ENCODE results near the gene MITF.
"Not testable (repeated sequence)": the region's sequence is repeated elsewhere in the genome, so short reads cannot be mapped to it uniquely, and the experiment has no call there.

MITF gene

DNA sequence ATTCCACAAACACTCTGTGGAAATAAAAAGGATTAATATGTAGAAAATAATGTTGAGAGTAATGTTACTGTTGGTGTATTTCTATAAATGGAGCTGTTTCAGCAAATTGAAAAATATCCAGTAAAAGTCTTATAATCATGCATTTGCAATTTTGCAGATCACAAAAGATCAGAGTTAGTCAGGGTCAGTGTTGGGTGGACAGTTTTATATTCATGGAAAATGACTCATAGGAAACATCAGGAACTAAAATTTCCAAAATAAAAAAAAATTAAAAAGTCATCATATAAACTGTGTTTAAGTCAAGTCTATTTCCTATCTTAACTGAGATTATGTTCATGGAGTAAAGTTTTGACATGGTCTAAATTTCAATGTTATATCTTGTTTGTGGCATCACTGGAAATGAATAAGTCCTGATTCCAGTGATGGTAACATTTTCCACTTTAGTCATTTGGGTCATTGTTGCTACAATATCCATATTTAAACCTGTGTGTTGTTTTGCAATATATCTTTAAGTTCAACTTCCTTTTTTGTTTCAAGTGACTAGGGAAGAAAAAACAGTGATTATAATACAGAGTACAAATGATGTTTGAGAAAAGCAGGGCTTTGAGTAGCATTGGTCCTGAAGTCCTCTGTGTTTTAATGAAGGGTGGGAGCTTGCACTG is 37.8 kb downstream of the MITF start:
- Mint-ChIP-seq H3K4me3 (no peak overlapping the region), H3K27ac (no peak overlapping the region), H3K36me3 (ENCODE audit: low read depth) (no peaks in the 10 kb centered on the region), H3K27me3 (no peaks in the 10 kb centered on the region), H3K9me3 (no peaks in the 10 kb centered on the region), H3K4me1 (ENCODE audit: low read depth) (no peaks in the 10 kb centered on the region)
- no peak for DNase-seq

DNA sequence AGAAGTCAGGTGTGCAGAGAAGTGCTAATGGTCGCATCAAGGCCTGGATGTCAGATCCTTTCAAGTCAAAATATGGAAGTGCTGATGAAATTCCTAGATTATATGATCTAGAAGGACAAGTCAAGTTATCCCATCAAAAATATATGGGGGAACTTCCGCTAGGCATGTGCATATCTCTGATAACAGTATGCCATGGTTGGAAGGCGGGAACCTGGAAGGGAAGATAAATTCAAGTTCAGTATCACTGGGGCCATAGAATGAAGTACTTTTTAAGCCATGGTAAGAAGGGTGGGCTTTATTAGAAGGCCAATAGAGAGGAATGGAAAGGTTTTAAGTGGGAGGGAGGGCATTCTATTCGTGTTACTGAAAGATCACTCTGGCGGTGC is 38.3 kb downstream of the MITF start:
- H3K27ac Mint-ChIP-seq = no peak overlapping the region
- H3K4me3 Mint-ChIP-seq = no peak overlapping the region
- no peaks in the 10 kb centered on the region for H3K4me1 Mint-ChIP-seq (ENCODE audit: low read depth)
- no peaks in the 10 kb centered on the region for H3K27me3 Mint-ChIP-seq
- no peaks in the 10 kb centered on the region for H3K9me3 Mint-ChIP-seq
- H3K36me3 Mint-ChIP-seq (ENCODE audit: low read depth) = no peaks in the 10 kb centered on the region
- no peak for DNase-seq

DNA sequence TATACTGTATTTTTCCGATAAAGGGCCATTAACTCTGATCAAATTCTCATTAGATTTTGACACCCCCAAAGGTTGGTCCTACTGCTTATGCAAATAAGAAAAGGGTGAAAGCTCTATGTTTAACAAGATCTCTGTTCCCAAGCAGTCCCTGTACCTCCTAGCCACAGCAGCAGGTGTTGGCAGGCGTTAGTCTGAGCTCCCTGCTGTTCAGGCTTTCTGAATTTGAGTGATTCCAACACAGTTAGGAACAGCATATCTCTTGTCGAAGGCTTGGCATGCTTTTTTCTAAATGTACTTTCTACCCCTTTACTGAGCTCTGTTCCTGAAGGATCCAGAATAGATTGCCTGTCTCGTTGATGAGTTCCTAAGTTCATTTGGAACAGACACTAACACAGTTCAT is 42.3 kb downstream of the MITF start:
- Mint-ChIP-seq H3K4me1 (ENCODE audit: low read depth) (no peaks in the 10 kb centered on the region), H3K36me3 (ENCODE audit: low read depth) (no peaks in the 10 kb centered on the region), H3K27ac (no peak overlapping the region), H3K27me3 (peaks cover 3% of the 10 kb centered on the region), H3K9me3 (no peaks in the 10 kb centered on the region), H3K4me3 (no peak overlapping the region)
- no peak for DNase-seq

DNA sequence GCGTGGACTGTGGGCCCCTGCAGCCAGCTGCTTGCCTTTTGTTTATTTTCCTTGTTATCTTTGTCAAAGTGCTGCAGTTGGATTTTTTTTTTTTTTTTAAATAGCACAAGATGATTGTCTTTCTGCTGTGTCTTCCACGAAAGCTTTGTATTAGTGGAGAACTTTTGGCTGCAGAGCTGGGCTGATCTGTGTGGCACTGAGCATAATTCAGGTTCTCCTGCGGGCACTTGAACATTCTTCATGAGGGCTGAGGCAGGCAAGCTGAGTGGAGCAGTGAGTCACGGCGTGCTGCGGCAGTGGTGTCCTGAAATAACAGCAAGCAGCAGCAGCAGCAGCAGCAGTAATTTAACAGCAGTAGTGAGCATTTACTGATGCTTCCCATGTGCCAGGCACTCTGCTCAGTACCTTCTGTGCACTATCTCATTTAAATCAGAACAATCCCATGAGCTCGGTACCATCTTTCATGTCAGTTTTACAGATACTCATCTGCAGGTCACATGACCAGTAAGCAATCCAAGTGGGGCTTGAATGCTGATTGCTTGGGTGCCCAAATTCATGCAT is 45.8 kb downstream of the MITF start:
- no peak for DNase-seq
- H3K27ac Mint-ChIP-seq = no peak overlapping the region
- H3K36me3 Mint-ChIP-seq (ENCODE audit: low read depth) = no peaks in the 10 kb centered on the region
- peaks cover 3% of the 10 kb centered on the region for H3K27me3 Mint-ChIP-seq
- H3K4me3 Mint-ChIP-seq = no peak overlapping the region
- H3K9me3 Mint-ChIP-seq = no peaks in the 10 kb centered on the region
- no peaks in the 10 kb centered on the region for H3K4me1 Mint-ChIP-seq (ENCODE audit: low read depth)

GRCh38 chr3:69785769-69786320 is 46.6 kb downstream of the MITF start:
- no peak for DNase-seq
- H3K27ac Mint-ChIP-seq = no peak overlapping the region
- H3K4me3 Mint-ChIP-seq = no peak overlapping the region
- no peaks in the 10 kb centered on the region for H3K9me3 Mint-ChIP-seq
- H3K27me3 Mint-ChIP-seq = peaks cover 3% of the 10 kb centered on the region
- H3K36me3 Mint-ChIP-seq (ENCODE audit: low read depth) = no peaks in the 10 kb centered on the region
- no peaks in the 10 kb centered on the region for H3K4me1 Mint-ChIP-seq (ENCODE audit: low read depth)

- H3K9me3 Mint-ChIP-seq = no peaks in the 10 kb centered on the region
- H3K4me3 Mint-ChIP-seq = no peak overlapping the region
- H3K36me3 Mint-ChIP-seq (ENCODE audit: low read depth) = no peaks in the 10 kb centered on the region
- H3K27ac Mint-ChIP-seq = no peak overlapping the region
- DNase-seq = no peak
- H3K27me3 Mint-ChIP-seq = peaks cover 3% of the 10 kb centered on the region
- no peaks in the 10 kb centered on the region for H3K4me1 Mint-ChIP-seq (ENCODE audit: low read depth)
Measured at GRCh38 chr3:69786854-69787253, 47.6 kb downstream of the MITF start.

DNA sequence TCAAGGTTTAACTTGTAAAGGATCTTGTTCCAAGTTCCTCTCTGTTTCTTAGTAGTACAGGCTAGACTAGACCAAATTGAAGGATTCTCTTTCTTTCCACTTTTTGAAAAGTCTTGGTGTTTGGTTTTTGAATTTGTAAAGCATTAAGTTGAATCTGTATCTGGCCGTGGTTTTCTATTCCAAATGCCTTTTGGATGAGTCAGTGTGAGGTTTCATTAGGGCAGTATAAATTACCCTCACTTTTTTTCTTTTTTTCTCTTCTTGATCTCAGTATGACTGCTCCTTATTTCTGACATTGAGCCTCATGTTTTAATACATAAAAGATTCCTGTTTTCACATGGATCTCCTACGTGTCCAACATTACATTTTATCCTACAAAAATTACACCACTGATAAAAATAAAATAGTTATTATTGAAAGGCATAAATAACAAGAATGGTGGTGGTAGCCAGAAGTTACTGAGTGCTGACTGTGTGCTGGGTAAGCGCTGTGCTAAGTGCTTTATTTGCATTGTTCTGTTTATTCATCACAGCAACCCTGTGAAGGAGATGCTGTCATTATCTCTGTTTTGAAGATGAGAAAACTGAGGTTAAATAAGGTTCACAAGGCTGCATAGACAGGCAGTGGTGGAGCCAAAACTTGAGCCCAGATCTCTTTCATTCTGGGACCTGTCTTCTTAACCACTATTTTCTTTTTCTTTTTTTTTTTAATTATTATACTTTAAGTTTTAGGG is 48.3 kb downstream of the MITF start:
- H3K27ac Mint-ChIP-seq = no peak overlapping the region

DNA sequence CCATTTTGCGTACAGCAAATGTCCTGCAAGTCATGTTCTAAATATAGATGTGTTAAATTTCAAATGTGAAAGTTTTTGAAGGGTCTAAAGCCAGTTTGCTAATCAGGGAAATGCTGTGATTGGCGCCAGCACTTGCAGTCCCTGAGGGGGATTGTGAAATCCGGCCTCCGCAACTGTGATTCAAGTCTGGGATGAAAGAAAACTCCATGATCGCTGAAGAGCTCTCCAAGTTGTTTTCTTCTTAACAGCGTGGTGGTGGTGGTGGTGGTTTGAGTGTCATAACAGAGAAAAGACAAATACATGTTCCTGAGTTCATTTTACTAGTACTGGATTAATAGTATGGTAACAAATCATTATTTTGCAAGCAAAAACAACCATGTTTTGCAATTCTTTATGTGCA is 51.8 kb downstream of the MITF start:
- Mint-ChIP-seq H3K36me3 (ENCODE audit: low read depth) (no peaks in the 10 kb centered on the region), H3K9me3 (no peaks in the 10 kb centered on the region), H3K4me1 (ENCODE audit: low read depth) (no peaks in the 10 kb centered on the region), H3K27me3 (no peaks in the 10 kb centered on the region), H3K4me3 (no peak overlapping the region), H3K27ac (no peak overlapping the region)
- no peak for DNase-seq

More for the DNA sequence above, 48.3 kb downstream of the MITF start:
- Mint-ChIP-seq H3K36me3 (ENCODE audit: low read depth) (no peaks in the 10 kb centered on the region), H3K4me3 (no peak overlapping the region), H3K27me3 (peaks cover 3% of the 10 kb centered on the region), H3K9me3 (no peaks in the 10 kb centered on the region), H3K4me1 (ENCODE audit: low read depth) (no peaks in the 10 kb centered on the region)
- DNase-seq = no peak

DNA sequence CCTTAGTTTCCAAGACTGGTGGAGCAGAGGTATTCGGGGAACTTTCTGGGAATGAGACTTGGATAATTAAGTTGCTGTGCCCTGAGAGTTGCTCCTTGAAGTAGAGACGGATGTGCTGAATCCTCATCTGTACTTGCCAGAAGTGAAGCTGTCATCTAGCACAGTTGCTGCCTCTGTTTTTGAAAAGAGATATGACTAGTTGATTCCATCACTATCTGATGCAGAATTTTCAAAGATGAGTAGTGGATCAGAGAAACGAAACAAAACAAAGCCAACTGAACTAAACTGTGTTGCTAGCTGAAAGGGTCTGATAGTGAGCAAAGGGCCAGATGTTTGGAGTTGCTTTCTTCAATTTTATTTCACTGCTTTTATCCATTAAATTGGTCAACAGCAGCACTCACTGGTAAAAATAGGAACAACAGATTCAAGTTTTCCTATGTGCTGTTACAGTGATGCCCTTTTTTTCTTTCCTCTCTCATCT is 52.7 kb downstream of the MITF start:
- no peaks in the 10 kb centered on the region for H3K9me3 Mint-ChIP-seq
- H3K36me3 Mint-ChIP-seq (ENCODE audit: low read depth) = no peaks in the 10 kb centered on the region
- no peaks in the 10 kb centered on the region for H3K27me3 Mint-ChIP-seq
- H3K4me1 Mint-ChIP-seq (ENCODE audit: low read depth) = no peaks in the 10 kb centered on the region
- H3K27ac Mint-ChIP-seq = no peak overlapping the region
- no peak overlapping the region for H3K4me3 Mint-ChIP-seq
- DNase-seq = no peak

DNA sequence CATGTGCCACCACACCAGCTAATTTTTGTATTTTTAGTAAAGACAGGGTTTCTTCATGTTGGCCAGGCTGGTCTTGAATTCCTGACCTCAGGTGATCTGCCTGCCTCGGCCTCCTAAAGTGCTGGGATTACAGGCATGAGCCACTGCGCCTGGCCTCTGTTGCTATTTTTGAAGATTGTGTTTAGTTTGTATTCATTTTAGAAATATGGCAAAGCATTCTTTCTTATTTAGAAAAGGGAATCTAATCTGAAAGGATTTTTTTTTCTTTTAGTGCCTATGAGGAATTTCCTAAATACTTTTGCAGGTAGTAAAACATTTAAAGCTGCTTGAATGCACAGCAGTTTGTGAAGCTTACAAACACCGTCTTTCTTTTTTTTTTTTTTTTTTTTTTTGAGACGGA is 56.9 kb downstream of the MITF start:
- H3K36me3 Mint-ChIP-seq (ENCODE audit: low read depth); H3K9me3 Mint-ChIP-seq; H3K27me3 Mint-ChIP-seq; H3K4me1 Mint-ChIP-seq (ENCODE audit: low read depth); H3K4me3 Mint-ChIP-seq; H3K27ac Mint-ChIP-seq; DNase-seq: not testable (repeated sequence)

DNA sequence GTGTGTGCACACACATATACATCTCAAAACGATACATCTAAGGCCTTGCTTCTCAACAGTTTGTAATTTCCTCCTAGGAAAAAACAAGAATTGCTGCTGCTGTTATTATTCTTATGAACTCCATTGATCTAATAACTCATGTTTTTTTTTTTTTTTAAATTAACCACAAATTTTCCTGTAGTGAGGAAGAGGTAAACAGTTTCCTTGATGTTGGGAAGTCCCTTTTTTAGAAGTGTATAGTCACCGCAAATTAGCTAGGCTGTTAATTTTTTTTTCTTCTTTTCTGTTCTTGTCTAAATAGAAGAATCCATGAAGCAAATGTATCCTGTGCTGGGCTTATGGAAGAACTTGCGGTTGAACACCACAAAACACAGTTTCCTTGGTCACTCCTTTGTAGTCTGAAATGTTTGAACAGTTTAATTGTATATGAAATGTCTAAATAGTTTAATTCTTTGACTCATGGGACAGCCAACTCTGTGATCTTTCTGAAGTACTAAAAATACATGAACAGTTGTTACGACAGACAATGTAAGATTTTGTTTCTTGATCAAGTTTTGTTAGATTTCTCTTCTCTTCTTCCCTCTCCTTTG is 64.5 kb downstream of the MITF start:
- no peak overlapping the region for H3K27ac Mint-ChIP-seq
- no peak overlapping the region for H3K4me3 Mint-ChIP-seq
- DNase-seq = no peak
- no peaks in the 10 kb centered on the region for H3K36me3 Mint-ChIP-seq (ENCODE audit: low read depth)
- H3K27me3 Mint-ChIP-seq = no peaks in the 10 kb centered on the region
- no peaks in the 10 kb centered on the region for H3K9me3 Mint-ChIP-seq
- H3K4me1 Mint-ChIP-seq (ENCODE audit: low read depth) = no peaks in the 10 kb centered on the region

GRCh38 chr3:69805491-69805890 is 66.2 kb downstream of the MITF start:
- Mint-ChIP-seq H3K27me3 (no peaks in the 10 kb centered on the region), H3K4me3 (no peak overlapping the region), H3K9me3 (no peaks in the 10 kb centered on the region), H3K36me3 (ENCODE audit: low read depth) (no peaks in the 10 kb centered on the region), H3K4me1 (ENCODE audit: low read depth) (no peaks in the 10 kb centered on the region), H3K27ac (no peak overlapping the region)
- no peak for DNase-seq

- DNase-seq = no peak
- Mint-ChIP-seq H3K4me1 (ENCODE audit: low read depth) (no peaks in the 10 kb centered on the region), H3K27me3 (no peaks in the 10 kb centered on the region), H3K9me3 (no peaks in the 10 kb centered on the region), H3K36me3 (ENCODE audit: low read depth) (no peaks in the 10 kb centered on the region), H3K4me3 (no peak overlapping the region), H3K27ac (no peak overlapping the region)
Measured at GRCh38 chr3:69806735-69807438, 67.6 kb downstream of the MITF start.

DNA sequence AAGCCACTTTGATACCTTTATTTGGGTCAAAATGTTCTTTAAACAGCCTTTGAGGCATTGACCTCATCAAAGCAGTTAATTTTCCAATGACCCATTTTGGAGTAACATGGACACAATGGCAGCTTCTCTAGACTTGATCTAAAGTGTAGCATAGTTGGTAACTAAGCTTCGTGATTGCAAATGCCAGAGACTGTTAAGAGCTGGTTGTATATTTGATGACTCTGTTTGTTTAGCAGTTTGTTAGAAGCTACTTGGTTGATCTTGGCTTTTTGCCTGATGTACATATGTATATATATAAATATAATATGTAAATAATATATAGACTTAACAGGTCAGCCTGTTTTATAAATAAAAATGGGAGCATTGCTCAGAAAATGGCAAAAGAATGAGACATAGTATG is 68.4 kb downstream of the MITF start:
- Mint-ChIP-seq H3K4me3 (no peak overlapping the region), H3K27ac (no peak overlapping the region), H3K9me3 (no peaks in the 10 kb centered on the region), H3K27me3 (no peaks in the 10 kb centered on the region), H3K36me3 (ENCODE audit: low read depth) (no peaks in the 10 kb centered on the region), H3K4me1 (ENCODE audit: low read depth) (no peaks in the 10 kb centered on the region)
- DNase-seq = no peak

All from activated T-cell treated with anti-CD3 and anti-CD28 coated beads, Interleukin-2, amount 50 U/mL, for 24 hours (primary cell).